Measurements from ENCODE around the gene DVL3. TPM values are rescaled to one million over a fixed set of nuclear protein-coding genes. Genes with fewer than 3 reads are reported as not detected.

DVL3 gene
- polyA plus RNA-seq, 1 donor (not counting 4 experiments of a cell fraction or from before 2014, with no cell fraction given): 18.5 TPM

DNA sequence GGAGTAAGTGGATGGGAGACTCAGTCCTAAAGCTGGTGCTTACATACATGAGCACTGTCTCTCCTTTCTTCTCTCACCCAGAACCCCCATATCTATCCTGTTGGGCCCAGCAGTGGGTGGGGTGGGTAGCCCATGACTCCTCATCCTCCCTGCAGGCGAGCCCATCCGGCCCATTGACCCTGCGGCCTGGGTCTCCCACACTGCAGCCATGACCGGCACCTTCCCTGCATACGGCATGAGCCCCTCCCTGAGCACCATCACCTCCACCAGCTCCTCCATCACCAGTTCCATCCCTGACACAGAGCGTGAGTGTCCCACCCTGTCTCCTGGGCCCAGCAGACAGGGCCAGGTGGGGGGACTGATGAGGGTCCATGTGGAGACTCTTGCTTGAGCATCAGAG lies 11.5 kb downstream of the DVL3 start:
- no peak overlapping the region for H3K4me3 ChIP-seq (ENCODE audit: control insufficient read depth in 2 of 3, extremely low read depth in 1 of 3, insufficient read depth in 2 of 3, low read depth in 1 of 3, low read length in 3 of 3)
- peaks cover 11% of the 10 kb centered on the region for H3K79me2 ChIP-seq (ENCODE audit: control insufficient read depth, insufficient read depth, low read length)

DNA sequence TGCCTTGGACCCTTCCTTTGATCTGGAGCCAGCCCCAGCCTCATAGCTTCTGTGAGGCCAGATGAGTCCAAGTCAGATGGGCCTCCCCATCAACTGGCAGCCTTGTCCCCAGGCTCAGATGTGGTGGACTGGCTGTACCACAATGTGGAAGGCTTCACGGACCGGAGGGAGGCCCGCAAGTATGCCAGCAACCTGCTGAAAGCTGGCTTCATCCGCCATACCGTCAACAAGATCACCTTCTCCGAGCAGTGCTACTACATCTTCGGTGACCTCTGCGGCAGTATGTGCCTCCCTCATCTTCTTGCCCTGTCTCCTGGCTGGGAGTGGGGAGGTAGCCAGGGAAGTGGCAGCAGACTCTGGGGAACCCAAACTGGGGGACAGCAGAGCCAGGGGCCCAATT lies 12.6 kb downstream of the DVL3 start:
- no peak for FAIRE-seq

More for the DNA sequence above, 11.5 kb downstream of the DVL3 start:
- Histone ChIP-seq H3K9me1 (ENCODE audit: control insufficient read depth, extremely low read depth, insufficient read depth, low read length) (no peaks in the 10 kb centered on the region), H4K20me1 (ENCODE audit: control insufficient read depth, extremely low read depth, insufficient read depth, low read length) (no peaks in the 10 kb centered on the region), H2AFZ (ENCODE audit: control insufficient read depth, low read length) (no peak overlapping the region), H3K36me3 (ENCODE audit: control insufficient read depth in 2 of 2, extremely low read depth in 1 of 2, insufficient read depth in 2 of 2, low read length in 2 of 2) (peaks cover 48 to 61% of the 10 kb centered on the region in 2 experiments), H3K9me3 (ENCODE audit: control insufficient read depth, low read depth, low read length) (no peaks in the 10 kb centered on the region), H3K4me2 (ENCODE audit: control insufficient read depth, extremely low read depth, insufficient read depth, low read depth, low read length) (no peak overlapping the region), H3K9ac (ENCODE audit: control insufficient read depth, extremely low read depth, insufficient read depth, low read length) (no peak overlapping the region), H3K27ac (ENCODE audit: control insufficient read depth, insufficient read depth, low read length) (no peak overlapping the region), H3K4me1 (ENCODE audit: control insufficient read depth, extremely low read depth, insufficient read depth, low read length) (peaks cover 8% of the 10 kb centered on the region), H3K27me3 (ENCODE audit: control insufficient read depth, extremely low read depth, insufficient read depth, low read length) (no peaks in the 10 kb centered on the region)
- dilution Hi-C loops (cut with MboI; ENCODE audit: extremely low pct_ligation_motif_present, low sequenced_read_pairs): no loop called here
- FAIRE-seq (no peak), DNase-seq (ENCODE audit: low read depth, low spot score) (no peak)
- TF ChIP-seq, protein P1, sequence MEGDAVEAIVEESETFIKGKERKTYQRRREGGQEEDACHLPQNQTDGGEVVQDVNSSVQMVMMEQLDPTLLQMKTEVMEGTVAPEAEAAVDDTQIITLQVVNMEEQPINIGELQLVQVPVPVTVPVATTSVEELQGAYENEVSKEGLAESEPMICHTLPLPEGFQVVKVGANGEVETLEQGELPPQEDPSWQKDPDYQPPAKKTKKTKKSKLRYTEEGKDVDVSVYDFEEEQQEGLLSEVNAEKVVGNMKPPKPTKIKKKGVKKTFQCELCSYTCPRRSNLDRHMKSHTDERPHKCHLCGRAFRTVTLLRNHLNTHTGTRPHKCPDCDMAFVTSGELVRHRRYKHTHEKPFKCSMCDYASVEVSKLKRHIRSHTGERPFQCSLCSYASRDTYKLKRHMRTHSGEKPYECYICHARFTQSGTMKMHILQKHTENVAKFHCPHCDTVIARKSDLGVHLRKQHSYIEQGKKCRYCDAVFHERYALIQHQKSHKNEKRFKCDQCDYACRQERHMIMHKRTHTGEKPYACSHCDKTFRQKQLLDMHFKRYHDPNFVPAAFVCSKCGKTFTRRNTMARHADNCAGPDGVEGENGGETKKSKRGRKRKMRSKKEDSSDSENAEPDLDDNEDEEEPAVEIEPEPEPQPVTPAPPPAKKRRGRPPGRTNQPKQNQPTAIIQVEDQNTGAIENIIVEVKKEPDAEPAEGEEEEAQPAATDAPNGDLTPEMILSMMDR (optimal IDR thresholded peaks at IDR 0.05 in 1 of 3, IDR thresholded peaks at IDR 0.05 in 1 of 3, conservative IDR thresholded peaks at IDR 0.05 in 1 of 3; ENCODE audit: extremely low read depth in 1 of 3, insufficient read depth in 2 of 3, low read length in 3 of 3): no peak
- TF ChIP-seq EZH2 (IDR thresholded peaks at IDR 0.05; ENCODE audit: low read length): no peak

More for the DNA sequence above, 12.6 kb downstream of the DVL3 start:
- H3K9me3 ChIP-seq (ENCODE audit: control insufficient read depth, low read depth, low read length): no peaks in the 10 kb centered on the region
- no peak overlapping the region for H3K27ac ChIP-seq (ENCODE audit: control insufficient read depth, insufficient read depth, low read length)
- peaks cover 8% of the 10 kb centered on the region for H3K4me1 ChIP-seq (ENCODE audit: control insufficient read depth, extremely low read depth, insufficient read depth, low read length)
- H3K9ac ChIP-seq (ENCODE audit: control insufficient read depth, extremely low read depth, insufficient read depth, low read length): no peak overlapping the region
- no peaks in the 10 kb centered on the region for H4K20me1 ChIP-seq (ENCODE audit: control insufficient read depth, extremely low read depth, insufficient read depth, low read length)
- dilution Hi-C loops (cut with MboI; ENCODE audit: extremely low pct_ligation_motif_present, low sequenced_read_pairs): no loop called here
- no peaks in the 10 kb centered on the region for H3K27me3 ChIP-seq (ENCODE audit: control insufficient read depth, extremely low read depth, insufficient read depth, low read length)
- no peak for DNase-seq (ENCODE audit: low read depth, low spot score)
- no peak for TF ChIP-seq EZH2 (IDR thresholded peaks at IDR 0.05; ENCODE audit: low read length)
- TF ChIP-seq, protein P1 (optimal IDR thresholded peaks at IDR 0.05 in 1 of 3, IDR thresholded peaks at IDR 0.05 in 1 of 3, conservative IDR thresholded peaks at IDR 0.05 in 1 of 3; ENCODE audit: extremely low read depth in 1 of 3, insufficient read depth in 2 of 3, low read length in 3 of 3): no peak
- no peak overlapping the region for H2AFZ ChIP-seq (ENCODE audit: control insufficient read depth, low read length)
- no peaks in the 10 kb centered on the region for H3K9me1 ChIP-seq (ENCODE audit: control insufficient read depth, extremely low read depth, insufficient read depth, low read length)
- H3K36me3 ChIP-seq (ENCODE audit: control insufficient read depth in 2 of 2, extremely low read depth in 1 of 2, insufficient read depth in 2 of 2, low read length in 2 of 2): peaks cover 50 to 66% of the 10 kb centered on the region in 2 experiments
- no peak overlapping the region for H3K4me3 ChIP-seq (ENCODE audit: control insufficient read depth in 2 of 3, extremely low read depth in 1 of 3, insufficient read depth in 2 of 3, low read depth in 1 of 3, low read length in 3 of 3)
- H3K79me2 ChIP-seq (ENCODE audit: control insufficient read depth, insufficient read depth, low read length): peaks cover 6% of the 10 kb centered on the region
- H3K4me2 ChIP-seq (ENCODE audit: control insufficient read depth, extremely low read depth, insufficient read depth, low read depth, low read length): no peak overlapping the region
